ENCODE measurements around the gene C1QL4. TPM values are rescaled to one million over a fixed set of nuclear protein-coding genes. Genes with fewer than 3 reads are reported as not detected.
"Not testable (repeated sequence)": the region's sequence is repeated elsewhere in the genome, so short reads cannot be mapped to it uniquely, and the experiment has no call there.

Gene C1QL4
- total RNA-seq, 1 donor from 2014 or later: not detected

- not testable (repeated sequence) for DNase-seq (ENCODE audit: low spot score)
Observed at GRCh38 chr12:49333778-49334177, 3.2 kb downstream of the C1QL4 start.

DNA sequence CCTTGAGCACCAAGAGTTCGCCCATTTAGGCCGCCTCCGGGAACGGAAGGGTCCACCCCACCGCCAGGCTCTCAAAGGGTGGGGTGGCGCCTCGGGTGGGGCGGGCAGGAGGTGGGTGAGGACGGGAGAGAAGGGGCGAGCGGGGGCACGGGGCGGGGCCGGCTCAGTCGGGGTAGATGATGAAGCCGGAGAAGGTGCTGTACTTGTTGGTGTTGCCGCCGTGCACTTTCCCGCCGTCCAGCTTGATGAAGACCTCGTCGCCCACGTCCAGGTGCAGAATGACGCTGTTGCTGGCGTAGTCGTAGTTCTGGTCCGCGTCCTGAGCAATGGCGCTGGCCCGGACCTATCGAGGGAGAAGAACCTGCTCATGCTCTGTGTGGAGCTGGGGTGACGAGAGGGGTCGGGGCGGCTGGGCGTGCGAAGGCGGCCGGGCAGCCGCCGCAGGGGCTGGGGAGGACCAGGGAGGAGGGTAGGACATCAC, 4.1 kb downstream of the C1QL4 start:
- peak; percentile 37 for DNase-seq (ENCODE audit: low spot score)

DNA sequence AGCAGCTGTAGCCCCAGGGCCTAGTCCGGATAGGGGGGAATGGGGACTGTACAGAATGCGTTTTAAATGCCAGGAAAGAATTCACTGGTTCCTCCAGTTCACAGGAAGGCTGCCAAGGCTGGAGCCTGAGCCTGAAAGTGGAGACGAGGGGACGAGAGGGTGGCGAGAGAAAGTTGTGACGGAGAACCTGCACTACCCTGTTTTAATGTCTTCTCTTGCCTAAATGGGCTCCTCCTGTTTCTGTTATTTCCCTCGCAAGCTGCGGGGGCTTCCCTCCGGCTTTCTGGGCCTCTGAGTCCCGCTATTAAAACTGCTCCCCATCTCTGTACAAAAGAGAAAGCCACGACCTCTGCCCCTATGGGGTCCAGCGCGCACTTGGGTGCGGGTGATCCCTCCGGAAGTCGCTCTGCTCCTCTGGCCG, 4.5 kb downstream of the C1QL4 start:
- DNase-seq (ENCODE audit: low spot score): peak; percentile 37

DNA sequence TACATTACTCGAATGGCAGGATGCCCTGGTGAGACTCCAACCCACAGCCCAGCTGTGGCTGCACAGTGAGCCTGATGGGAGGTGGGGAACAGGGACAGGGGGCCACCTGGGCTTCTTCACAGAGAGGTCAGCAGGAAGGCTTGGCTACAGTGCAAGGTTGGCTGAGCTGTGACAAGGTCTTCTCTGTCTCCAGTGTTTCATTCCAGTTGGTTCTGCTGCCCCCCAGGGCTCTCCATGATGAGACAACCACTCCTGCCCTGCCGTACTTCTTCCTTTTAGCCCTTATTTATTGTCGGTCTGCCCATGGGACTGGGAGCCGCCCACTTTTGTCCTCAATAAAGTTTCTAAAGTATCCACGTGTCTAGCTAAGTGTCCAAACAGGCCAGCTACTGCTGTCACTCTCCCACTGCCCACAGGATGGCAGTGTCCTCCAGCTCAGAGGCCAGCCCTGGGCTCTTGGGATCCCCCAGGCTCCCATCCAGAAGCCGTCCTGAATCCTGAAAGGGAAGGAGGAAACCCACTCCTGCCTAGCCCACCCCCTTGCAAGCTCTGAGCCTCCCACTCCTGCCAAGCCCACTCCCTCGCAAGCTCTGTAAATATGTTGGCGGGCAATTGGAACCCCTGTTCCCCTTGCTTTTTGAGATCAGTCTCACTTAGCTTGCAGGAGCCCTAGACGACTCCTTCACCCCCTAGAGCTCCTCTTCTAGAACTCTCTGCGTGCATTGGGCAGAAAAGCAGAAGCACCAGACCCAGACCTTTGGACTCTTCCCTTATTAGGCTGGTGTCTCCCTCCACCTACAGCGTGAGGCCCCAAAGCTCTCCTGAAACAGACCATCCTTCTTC, 5.4 kb downstream of the C1QL4 start:
- DNase-seq (ENCODE audit: low spot score): peak; percentile 41

- DNase-seq (ENCODE audit: low spot score): no peak
Observed at GRCh38 chr12:49330631-49331379, 6.2 kb downstream of the C1QL4 start.

- DNase-seq (ENCODE audit: low spot score): no peak
Observed at GRCh38 chr12:49330032-49330619, 6.9 kb downstream of the C1QL4 start.

- DNase-seq (ENCODE audit: low spot score): no peak
Observed at GRCh38 chr12:49328816-49329215, 8.2 kb downstream of the C1QL4 start.

DNA sequence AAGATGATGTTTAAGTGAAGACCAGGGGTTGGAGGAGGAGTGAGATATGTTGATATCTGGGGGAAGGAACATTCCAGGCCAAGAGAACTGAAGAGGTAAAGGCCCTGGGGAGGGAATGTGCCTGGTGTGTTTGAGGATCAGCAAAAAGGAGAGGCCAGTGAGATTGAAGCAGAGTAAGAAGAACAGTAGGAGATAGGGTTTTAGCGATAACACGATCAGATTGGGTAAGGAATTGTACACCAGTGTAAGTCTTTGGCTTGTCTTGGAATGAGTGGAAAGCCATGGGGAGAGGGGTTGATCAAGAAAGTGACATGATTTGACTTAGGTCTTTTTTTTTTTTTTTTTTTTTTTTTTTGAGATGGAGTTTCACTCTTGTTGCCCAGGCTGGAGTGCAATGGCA, 9.1 kb downstream of the C1QL4 start:
- no peak for DNase-seq (ENCODE audit: low spot score)

DNA sequence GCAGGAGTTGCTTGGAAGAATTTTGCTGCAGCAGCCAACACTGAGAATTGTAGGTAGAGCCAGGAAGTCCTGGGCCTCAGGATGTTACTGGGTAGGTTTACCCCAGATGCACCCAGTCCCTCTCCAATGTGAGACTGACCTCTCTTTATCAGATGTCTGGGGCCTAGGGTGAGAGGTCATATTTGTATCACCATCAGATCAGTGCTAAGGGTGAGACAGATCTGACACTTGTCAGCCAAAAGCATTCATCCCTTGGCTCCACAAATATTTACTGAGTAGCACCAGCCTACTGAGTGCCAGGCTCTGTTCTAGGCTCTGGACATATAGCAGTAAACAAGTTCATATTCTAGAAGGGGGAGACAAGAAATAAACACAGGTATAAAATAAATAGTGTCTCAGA, 9.6 kb downstream of the C1QL4 start:
- no peak for DNase-seq (ENCODE audit: low spot score)

DNA sequence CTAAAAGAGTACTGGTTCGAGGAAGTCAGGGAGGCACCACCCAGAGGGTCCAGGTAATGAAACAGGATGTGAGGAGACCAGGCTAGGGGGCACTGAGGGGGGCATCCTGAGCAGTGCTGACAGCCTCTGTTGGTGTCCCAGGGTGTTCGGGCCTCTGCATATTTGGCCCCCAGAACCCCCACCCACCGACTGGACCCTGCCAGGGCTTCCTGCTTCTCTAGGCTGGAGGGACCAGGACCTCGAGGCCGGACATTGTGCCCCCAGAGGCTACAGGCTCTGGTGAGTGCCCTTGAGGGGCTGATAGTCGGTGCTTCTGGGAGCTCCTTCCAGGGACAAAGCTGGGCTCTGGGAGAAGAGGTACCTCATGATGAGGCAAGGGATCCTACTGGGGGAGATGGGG, 11.4 kb downstream of the C1QL4 start:
- DNase-seq (ENCODE audit: low spot score): no peak

- no peak for DNase-seq (ENCODE audit: low spot score)
Observed at GRCh38 chr12:49323524-49324097, 13.4 kb downstream of the C1QL4 start.

- peak; percentile 99 for DNase-seq (ENCODE audit: low spot score)
Observed at GRCh38 chr12:49322708-49323523, 14.1 kb downstream of the C1QL4 start, which contains the start of gene TROAP. Gene TROAP, plus strand, starts transcription at chr12:49323255. Its CDS starts 354 bp downstream, at chr12:49323609.

DNA sequence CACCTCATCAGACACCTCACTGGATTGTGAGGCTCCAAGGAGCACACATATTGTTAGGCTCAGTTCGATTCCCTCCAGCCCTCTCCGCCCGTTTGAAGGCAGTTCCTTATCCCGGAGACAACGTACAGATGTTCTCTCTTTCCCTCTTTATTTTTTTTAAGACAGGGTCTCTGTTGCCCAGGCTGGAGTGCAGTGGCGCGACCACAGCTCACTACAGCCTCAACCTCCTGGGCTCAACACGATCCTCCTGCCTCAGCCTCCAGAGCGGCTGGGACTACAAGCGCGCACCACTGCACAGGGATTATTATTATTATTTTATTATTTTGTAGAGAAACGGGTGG, 14.7 kb downstream of the C1QL4 start:
- DNase-seq (ENCODE audit: low spot score): no peak

DNA sequence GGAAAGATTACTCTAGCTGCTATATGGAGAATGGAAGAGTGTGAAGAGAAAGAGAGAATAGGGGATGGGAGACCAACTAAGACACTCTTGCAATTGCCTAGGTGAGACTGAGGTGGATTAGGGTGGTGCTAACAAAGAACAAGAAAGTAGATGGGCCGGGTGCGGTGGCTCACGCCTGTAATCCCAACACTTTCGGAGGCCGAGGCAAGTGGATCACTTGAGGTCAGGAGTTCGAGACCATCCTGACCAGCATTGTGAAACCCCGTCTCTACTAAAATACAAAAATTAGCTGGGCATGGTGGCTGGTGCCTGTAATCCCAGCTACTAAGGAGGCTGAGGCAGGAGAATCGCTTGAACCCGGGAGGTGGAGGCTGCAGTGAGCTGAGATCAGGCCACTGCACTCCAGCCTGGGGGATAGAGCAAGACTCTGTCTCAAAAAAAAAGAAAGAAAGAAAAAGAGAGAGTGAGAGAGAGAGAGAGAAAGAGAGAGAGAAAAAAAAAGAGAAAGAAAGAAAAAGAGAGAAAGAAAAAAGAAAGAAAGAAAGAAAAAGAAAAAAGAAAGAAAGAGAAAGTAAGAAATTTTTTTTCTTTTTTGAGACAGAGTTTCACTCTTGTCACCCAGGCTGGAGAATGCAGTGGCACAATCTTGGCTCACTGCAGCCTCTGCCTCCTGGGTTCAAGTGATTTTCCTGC, 16.4 kb downstream of the C1QL4 start:
- DNase-seq (ENCODE audit: low spot score): not testable (repeated sequence)

DNA sequence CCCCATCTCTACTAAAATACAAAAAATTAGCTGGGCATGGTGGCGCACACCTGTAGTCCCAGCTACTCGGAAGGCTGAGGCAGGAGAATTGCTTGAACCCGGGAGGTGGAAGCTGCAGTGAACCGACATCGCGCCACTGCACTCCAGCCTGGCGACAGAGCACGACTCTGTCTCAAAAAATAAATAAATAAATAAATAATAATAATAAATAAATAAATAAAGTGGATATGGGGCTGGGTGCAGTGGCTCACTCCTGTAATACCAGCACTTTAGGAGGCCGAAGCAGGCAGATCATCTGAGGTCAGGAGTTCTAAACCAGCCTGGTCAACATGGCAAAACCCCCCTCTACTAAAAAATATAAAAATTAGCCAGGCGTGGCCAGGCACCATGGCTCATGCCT, 19.9 kb downstream of the C1QL4 start:
- DNase-seq (ENCODE audit: low spot score): not testable (repeated sequence)

DNA sequence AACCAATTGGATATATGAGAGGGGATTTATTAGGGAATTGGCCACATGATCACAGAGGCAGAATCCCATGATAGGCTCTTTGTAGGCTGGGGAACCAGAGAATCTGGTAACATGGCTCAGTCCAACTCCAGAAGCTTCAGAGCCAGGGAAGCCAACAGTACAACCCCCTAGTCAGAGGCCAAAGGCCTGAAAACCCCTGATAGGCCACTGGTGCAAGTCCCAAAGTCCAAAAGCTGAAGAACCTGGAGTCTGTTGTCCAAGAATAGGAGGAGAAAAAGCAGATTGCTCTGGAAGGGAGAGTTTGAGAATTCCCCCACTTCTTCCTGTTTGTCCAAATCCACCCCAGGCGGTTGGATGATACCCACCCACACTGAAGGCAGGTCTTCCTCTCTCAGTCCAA, 22.2 kb downstream of the C1QL4 start:
- no peak for DNase-seq (ENCODE audit: low spot score)

GRCh38 chr12:49310451-49311000, 26.5 kb downstream of the C1QL4 start:
- not testable (repeated sequence) for DNase-seq (ENCODE audit: low spot score)

DNA sequence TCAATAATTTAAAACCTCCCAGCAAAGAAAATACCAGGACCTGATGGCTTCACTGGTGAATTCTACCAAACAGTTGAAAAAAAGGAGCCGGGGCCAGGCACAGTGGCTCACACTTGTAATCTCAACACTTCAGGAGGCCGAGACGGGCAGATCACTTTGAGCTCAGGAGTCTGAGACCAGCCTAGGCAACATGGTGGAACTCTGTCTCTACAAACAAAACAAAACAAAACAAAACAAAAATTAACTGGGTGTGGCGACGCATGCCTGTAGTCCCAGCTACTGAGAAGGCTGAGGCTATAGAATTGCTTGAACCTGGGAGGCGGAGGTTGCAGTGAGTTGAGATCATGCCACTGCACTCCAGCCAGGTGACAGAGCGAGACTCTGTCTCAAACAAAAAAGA, 27.6 kb downstream of the C1QL4 start:
- no peak for DNase-seq (ENCODE audit: low spot score)

DNA sequence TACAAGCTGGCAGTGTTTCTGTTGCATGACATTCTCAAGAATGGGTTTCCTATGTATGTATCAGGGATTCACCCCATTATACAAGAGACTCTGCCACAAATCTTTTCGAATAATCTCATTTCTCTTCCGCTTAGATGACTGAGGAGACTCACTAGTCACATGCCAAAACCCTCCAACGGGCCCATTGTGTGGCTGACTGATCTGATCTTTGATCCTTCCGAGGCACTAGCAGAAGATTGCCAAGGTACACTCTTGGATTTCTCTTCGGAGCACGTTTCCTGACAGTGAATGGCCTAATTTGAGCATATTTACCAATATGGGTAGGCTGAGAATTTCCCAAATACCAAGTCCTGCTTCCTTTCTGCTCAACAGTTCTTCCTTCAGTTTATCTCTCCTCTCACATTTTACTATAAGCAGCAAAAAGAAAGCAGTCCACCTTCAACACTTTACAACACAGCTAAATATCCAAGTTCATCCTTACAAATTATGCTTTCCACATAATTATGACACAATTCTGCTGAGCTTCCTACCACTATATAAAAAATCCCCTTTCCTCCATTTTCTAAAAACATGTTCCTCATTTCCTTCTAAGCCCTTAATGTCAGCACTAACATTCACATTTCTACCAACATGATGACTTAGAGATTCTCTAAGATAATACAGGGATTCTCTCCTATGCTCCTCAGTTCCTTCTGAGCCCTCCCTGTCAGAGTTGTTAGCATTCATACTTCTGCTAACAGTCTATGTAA, 31.1 kb downstream of the C1QL4 start:
- DNase-seq (ENCODE audit: low spot score): no peak

DNA sequence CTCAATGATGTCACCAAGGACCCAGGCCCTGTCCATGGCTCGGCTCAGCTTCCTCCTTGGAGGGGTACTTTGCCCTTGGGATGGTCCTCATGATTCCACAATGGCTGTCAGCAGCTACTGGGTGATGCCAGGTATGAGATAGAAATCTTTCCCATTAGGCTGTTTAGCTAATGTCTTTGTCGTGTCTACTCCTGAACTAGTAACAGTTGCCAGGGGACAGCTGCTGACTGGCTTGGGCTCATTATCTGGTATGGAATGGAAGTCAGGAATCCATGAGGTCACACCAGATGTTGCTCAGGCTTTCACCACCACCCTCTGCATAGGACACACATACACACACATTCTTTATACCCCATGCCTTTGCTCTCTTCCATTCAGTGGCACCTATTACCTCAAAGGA, 32.8 kb downstream of the C1QL4 start:
- DNase-seq (ENCODE audit: low spot score): no peak
